ENCODE results near the gene SKOR2. TPM values are rescaled to one million over a fixed set of nuclear protein-coding genes. Genes with fewer than 3 reads are reported as not detected.

SKOR2 gene
- total and polyA plus RNA-seq, 9 donors: 0.01 TPM; not detected in 8

DNA sequence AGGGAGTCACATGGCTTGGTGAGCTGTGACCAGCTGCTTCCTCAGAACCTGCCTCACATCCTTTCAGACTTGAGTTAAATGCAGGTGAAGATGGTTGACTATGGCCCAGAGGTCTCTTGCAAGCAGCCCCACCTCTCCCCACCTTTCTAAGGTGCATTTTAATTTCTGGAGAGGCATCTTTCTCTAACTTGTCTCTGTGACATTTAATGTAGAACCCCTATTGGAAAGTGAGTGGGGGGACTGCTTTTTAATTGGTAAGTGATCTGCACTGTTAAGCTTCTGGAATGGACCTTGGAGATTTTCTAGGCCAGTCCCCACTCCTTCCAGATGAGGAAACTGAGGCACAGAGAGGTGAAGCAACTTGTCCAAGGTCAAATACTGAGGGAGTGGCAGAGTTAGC, 37.3 kb upstream of the SKOR2 start:
- no peaks in the 10 kb centered on the region for H3K9me3 ChIP-seq
- H3K4me1 ChIP-seq (ENCODE audit: insufficient read depth): no peaks in the 10 kb centered on the region
- no peak overlapping the region for H3K27ac ChIP-seq
- no peaks in the 10 kb centered on the region for H3K36me3 ChIP-seq
- H3K4me3 ChIP-seq: no peak overlapping the region
- intact Hi-C loops (cut with DNase I): no loop called here
- no peaks in the 10 kb centered on the region for H3K27me3 ChIP-seq
- no peak for DNase-seq
- TF ChIP-seq POLR2A (IDR thresholded peaks at IDR 0.05) (no peak), EP300 (IDR thresholded peaks at IDR 0.05) (no peak)
- TF ChIP-seq, protein P1, sequence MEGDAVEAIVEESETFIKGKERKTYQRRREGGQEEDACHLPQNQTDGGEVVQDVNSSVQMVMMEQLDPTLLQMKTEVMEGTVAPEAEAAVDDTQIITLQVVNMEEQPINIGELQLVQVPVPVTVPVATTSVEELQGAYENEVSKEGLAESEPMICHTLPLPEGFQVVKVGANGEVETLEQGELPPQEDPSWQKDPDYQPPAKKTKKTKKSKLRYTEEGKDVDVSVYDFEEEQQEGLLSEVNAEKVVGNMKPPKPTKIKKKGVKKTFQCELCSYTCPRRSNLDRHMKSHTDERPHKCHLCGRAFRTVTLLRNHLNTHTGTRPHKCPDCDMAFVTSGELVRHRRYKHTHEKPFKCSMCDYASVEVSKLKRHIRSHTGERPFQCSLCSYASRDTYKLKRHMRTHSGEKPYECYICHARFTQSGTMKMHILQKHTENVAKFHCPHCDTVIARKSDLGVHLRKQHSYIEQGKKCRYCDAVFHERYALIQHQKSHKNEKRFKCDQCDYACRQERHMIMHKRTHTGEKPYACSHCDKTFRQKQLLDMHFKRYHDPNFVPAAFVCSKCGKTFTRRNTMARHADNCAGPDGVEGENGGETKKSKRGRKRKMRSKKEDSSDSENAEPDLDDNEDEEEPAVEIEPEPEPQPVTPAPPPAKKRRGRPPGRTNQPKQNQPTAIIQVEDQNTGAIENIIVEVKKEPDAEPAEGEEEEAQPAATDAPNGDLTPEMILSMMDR (IDR thresholded peaks at IDR 0.05): no peak

GRCh38 chr18:47287911-47288585, 36.6 kb upstream of the SKOR2 start:
- TF ChIP-seq POLR2A (IDR thresholded peaks at IDR 0.05): no peak
- TF ChIP-seq, protein P1 (IDR thresholded peaks at IDR 0.05): no peak
- TF ChIP-seq EP300 (IDR thresholded peaks at IDR 0.05): no peak
- Histone ChIP-seq H3K27ac (no peak overlapping the region), H3K36me3 (no peaks in the 10 kb centered on the region), H3K27me3 (no peaks in the 10 kb centered on the region), H3K4me3 (no peak overlapping the region), H3K9me3 (no peaks in the 10 kb centered on the region), H3K4me1 (ENCODE audit: insufficient read depth) (no peaks in the 10 kb centered on the region)
- intact Hi-C loops (cut with DNase I): no loop called here
- whole genome bisulfite sequencing, 3 donors: 27 to 30% (median 28%) methylated on average over 7 of the region's 7 CpGs
- no peak for DNase-seq

GRCh38 chr18:47286776-47287410, 35.4 kb upstream of the SKOR2 start:
- Histone ChIP-seq H3K4me3 (no peak overlapping the region), H3K9me3 (no peaks in the 10 kb centered on the region), H3K27me3 (no peaks in the 10 kb centered on the region), H3K4me1 (ENCODE audit: insufficient read depth) (no peaks in the 10 kb centered on the region), H3K27ac (no peak overlapping the region), H3K36me3 (no peaks in the 10 kb centered on the region)
- WGBS, 3 donors: 54 to 63% (median 61%) methylated on average over 4 of the region's 4 CpGs
- intact Hi-C loops (cut with DNase I): no loop called here
- no peak for DNase-seq
- no peak for TF ChIP-seq EP300 (IDR thresholded peaks at IDR 0.05)
- TF ChIP-seq POLR2A (IDR thresholded peaks at IDR 0.05): no peak
- TF ChIP-seq, protein P1 (IDR thresholded peaks at IDR 0.05): no peak

- intact Hi-C loops (cut with DNase I): no loop called here
- DNase-seq: no peak
- TF ChIP-seq POLR2A (IDR thresholded peaks at IDR 0.05): no peak
- TF ChIP-seq, protein P1 (IDR thresholded peaks at IDR 0.05): no peak
- TF ChIP-seq EP300 (IDR thresholded peaks at IDR 0.05): no peak
- Histone ChIP-seq H3K36me3 (no peaks in the 10 kb centered on the region), H3K27ac (no peak overlapping the region), H3K27me3 (no peaks in the 10 kb centered on the region), H3K4me1 (ENCODE audit: insufficient read depth) (no peaks in the 10 kb centered on the region), H3K9me3 (no peaks in the 10 kb centered on the region), H3K4me3 (no peak overlapping the region)
- 50 to 69% (median 66%) methylated on average over 7 of the region's 7 CpGs for WGBS, 3 donors
These were observed 34.0 kb upstream of the SKOR2 start for GRCh38 chr18:47285456-47285855.

Measured in ovary (tissue), 9 donors.